ENCODE measurements around the gene THSD1.
A peak's percentile ranks its signal among the peaks of the same experiment; 100 is the strongest.
"Not testable (repeated sequence)": the region's sequence is repeated elsewhere in the genome, so short reads cannot be mapped to it uniquely, and the experiment has no call there.

Gene THSD1

GRCh38 chr13:52356327-52356726 lies 49.6 kb downstream of the THSD1 start:
- no peak overlapping the region for H3K9ac ChIP-seq (ENCODE audit: insufficient read length)
- no peak overlapping the region for H3K4me3 ChIP-seq
- DNase-seq (ENCODE audit: low read depth, low spot score), result no peak
- H3K36me3 ChIP-seq (ENCODE audit: insufficient read depth, low read length), result no peaks in the 10 kb centered on the region
- TF ChIP-seq POLR2AphosphoS5 (IDR thresholded peaks at IDR 0.05; ENCODE audit: borderline replicate concordance, low read depth, low read length), result no peak
- TF ChIP-seq EZH2 (IDR thresholded peaks at IDR 0.05), result no peak
- TF ChIP-seq FOXP2 (optimal IDR thresholded peaks at IDR 0.05; ENCODE audit: control extremely low read depth, extremely low read length, insufficient read depth), result no peak
- 0 out of 2 replicates have a peak overlapping the region, but pooled peaks have one; percentile 39 for H3K27ac ChIP-seq
- H3K9me3 ChIP-seq (ENCODE audit: low read depth, low read length), result no peaks in the 10 kb centered on the region; the same call in 1 of the 2 replicates

- H3K4me3 ChIP-seq, result no peak overlapping the region
- H3K9me3 ChIP-seq (ENCODE audit: low read depth, low read length), result no peaks in the 10 kb centered on the region; the same call in 1 of the 2 replicates
- no peak for DNase-seq (ENCODE audit: low read depth, low spot score)
- H3K27ac ChIP-seq, result no peak overlapping the region
- H3K9ac ChIP-seq (ENCODE audit: insufficient read length), result no peak overlapping the region
- TF ChIP-seq FOXP2 (optimal IDR thresholded peaks at IDR 0.05; ENCODE audit: control extremely low read depth, extremely low read length, insufficient read depth) (no peak), POLR2AphosphoS5 (IDR thresholded peaks at IDR 0.05; ENCODE audit: borderline replicate concordance, low read depth, low read length) (no peak), EZH2 (IDR thresholded peaks at IDR 0.05) (no peak)
- H3K36me3 ChIP-seq (ENCODE audit: insufficient read depth, low read length), result no peaks in the 10 kb centered on the region
Measured at GRCh38 chr13:52353193-52353592, 52.8 kb downstream of the THSD1 start.

- no peaks in the 10 kb centered on the region for H3K36me3 ChIP-seq (ENCODE audit: insufficient read depth, low read length)
- H3K4me3 ChIP-seq, result no peak overlapping the region
- H3K27ac ChIP-seq, result no peak overlapping the region
- no peak for DNase-seq (ENCODE audit: low read depth, low spot score)
- TF ChIP-seq POLR2AphosphoS5 (IDR thresholded peaks at IDR 0.05; ENCODE audit: borderline replicate concordance, low read depth, low read length) (no peak), FOXP2 (optimal IDR thresholded peaks at IDR 0.05; ENCODE audit: control extremely low read depth, extremely low read length, insufficient read depth) (no peak), EZH2 (IDR thresholded peaks at IDR 0.05) (no peak)
- no peak overlapping the region for H3K9ac ChIP-seq (ENCODE audit: insufficient read length)
- H3K9me3 ChIP-seq (ENCODE audit: low read depth, low read length), result no peaks in the 10 kb centered on the region
Measured at GRCh38 chr13:52348983-52349780, 56.8 kb downstream of the THSD1 start.

GRCh38 chr13:52348071-52348470 lies 57.9 kb downstream of the THSD1 start:
- no peak overlapping the region for H3K4me3 ChIP-seq
- no peaks in the 10 kb centered on the region for H3K9me3 ChIP-seq (ENCODE audit: low read depth, low read length)
- H3K9ac ChIP-seq (ENCODE audit: insufficient read length), result no peak overlapping the region
- TF ChIP-seq POLR2AphosphoS5 (IDR thresholded peaks at IDR 0.05; ENCODE audit: borderline replicate concordance, low read depth, low read length) (no peak), EZH2 (IDR thresholded peaks at IDR 0.05) (no peak), FOXP2 (optimal IDR thresholded peaks at IDR 0.05; ENCODE audit: control extremely low read depth, extremely low read length, insufficient read depth) (no peak)
- no peak overlapping the region for H3K27ac ChIP-seq
- no peak for DNase-seq (ENCODE audit: low read depth, low spot score)
- no peaks in the 10 kb centered on the region for H3K36me3 ChIP-seq (ENCODE audit: insufficient read depth, low read length)

GRCh38 chr13:52345631-52346251 lies 60.2 kb downstream of the THSD1 start:
- no peak overlapping the region for H3K27ac ChIP-seq
- no peak for DNase-seq (ENCODE audit: low read depth, low spot score)
- H3K9ac ChIP-seq (ENCODE audit: insufficient read length), result no peak overlapping the region
- TF ChIP-seq FOXP2 (optimal IDR thresholded peaks at IDR 0.05; ENCODE audit: control extremely low read depth, extremely low read length, insufficient read depth) (no peak), EZH2 (IDR thresholded peaks at IDR 0.05) (no peak), POLR2AphosphoS5 (IDR thresholded peaks at IDR 0.05; ENCODE audit: borderline replicate concordance, low read depth, low read length) (no peak)
- no peaks in the 10 kb centered on the region for H3K36me3 ChIP-seq (ENCODE audit: insufficient read depth, low read length)
- H3K9me3 ChIP-seq (ENCODE audit: low read depth, low read length), result no peaks in the 10 kb centered on the region
- no peak overlapping the region for H3K4me3 ChIP-seq

- Histone ChIP-seq H3K27ac (no peak overlapping the region), H3K9me3 (ENCODE audit: low read depth, low read length) (no peaks in the 10 kb centered on the region), H3K9ac (ENCODE audit: insufficient read length) (no peak overlapping the region), H3K36me3 (ENCODE audit: insufficient read depth, low read length) (no peaks in the 10 kb centered on the region), H3K4me3 (no peak overlapping the region)
- DNase-seq (ENCODE audit: low read depth, low spot score), result no peak
- TF ChIP-seq EZH2 (IDR thresholded peaks at IDR 0.05), result no peak
- no peak for TF ChIP-seq POLR2AphosphoS5 (IDR thresholded peaks at IDR 0.05; ENCODE audit: borderline replicate concordance, low read depth, low read length)
- TF ChIP-seq FOXP2 (optimal IDR thresholded peaks at IDR 0.05; ENCODE audit: control extremely low read depth, extremely low read length, insufficient read depth), result no peak
Measured at GRCh38 chr13:52345048-52345447, 60.9 kb downstream of the THSD1 start.

- Histone ChIP-seq H3K4me3 (no peak overlapping the region), H3K27ac (no peak overlapping the region), H3K36me3 (ENCODE audit: insufficient read depth, low read length) (no peaks in the 10 kb centered on the region), H3K9me3 (ENCODE audit: low read depth, low read length) (no peaks in the 10 kb centered on the region), H3K9ac (ENCODE audit: insufficient read length) (no peak overlapping the region)
- no peak for DNase-seq (ENCODE audit: low read depth, low spot score)
- no peak for TF ChIP-seq FOXP2 (optimal IDR thresholded peaks at IDR 0.05; ENCODE audit: control extremely low read depth, extremely low read length, insufficient read depth)
- TF ChIP-seq POLR2AphosphoS5 (IDR thresholded peaks at IDR 0.05; ENCODE audit: borderline replicate concordance, low read depth, low read length), result no peak
- no peak for TF ChIP-seq EZH2 (IDR thresholded peaks at IDR 0.05)
Measured at GRCh38 chr13:52344108-52344507, 61.9 kb downstream of the THSD1 start.

- not testable (repeated sequence) for H3K9me3 ChIP-seq (ENCODE audit: low read depth, low read length); H3K27ac ChIP-seq; H3K9ac ChIP-seq (ENCODE audit: insufficient read length); H3K4me3 ChIP-seq; H3K36me3 ChIP-seq (ENCODE audit: insufficient read depth, low read length); DNase-seq (ENCODE audit: low read depth, low spot score)
Measured at GRCh38 chr13:52342203-52342602, 63.8 kb downstream of the THSD1 start.

GRCh38 chr13:52337828-52338455 lies 68.0 kb downstream of the THSD1 start:
- H3K9ac ChIP-seq (ENCODE audit: insufficient read length); H3K36me3 ChIP-seq (ENCODE audit: insufficient read depth, low read length); H3K4me3 ChIP-seq; H3K9me3 ChIP-seq (ENCODE audit: low read depth, low read length); DNase-seq (ENCODE audit: low read depth, low spot score); H3K27ac ChIP-seq: not testable (repeated sequence)

- H3K9ac ChIP-seq (ENCODE audit: insufficient read length); H3K4me3 ChIP-seq; H3K9me3 ChIP-seq (ENCODE audit: low read depth, low read length); DNase-seq (ENCODE audit: low read depth, low spot score); H3K36me3 ChIP-seq (ENCODE audit: insufficient read depth, low read length); H3K27ac ChIP-seq: not testable (repeated sequence)
Measured at GRCh38 chr13:52334107-52334506, 71.9 kb downstream of the THSD1 start.

- not testable (repeated sequence) for H3K9ac ChIP-seq (ENCODE audit: insufficient read length); DNase-seq (ENCODE audit: low read depth, low spot score); H3K27ac ChIP-seq; H3K36me3 ChIP-seq (ENCODE audit: insufficient read depth, low read length); H3K9me3 ChIP-seq (ENCODE audit: low read depth, low read length); H3K4me3 ChIP-seq
Measured at GRCh38 chr13:52331844-52332243, 74.1 kb downstream of the THSD1 start.
